GM23248 (cell line): Measurements from ENCODE around the gene KCNQ5.

ENCODE experiments used
- EZH2 ChIP-seq: fragments of 200-600 bp; sonication (generic); IDR thresholded peaks from 2 replicates; pipeline ENCODE4 v1.6.1; 2018; ENCODE audit warnings: antibody characterized with exemption, mild to moderate bottlenecking; ENCODE audit not compliant: insufficient read depth, poor library complexity, severe bottlenecking
- EZH2phosphoT487 ChIP-seq: fragments of 200-600 bp; sonication (generic); IDR thresholded peaks from 2 replicates; pipeline ENCODE4 v1.6.1; 2018; ENCODE audit warnings: antibody characterized with exemption, moderate library complexity, mild to moderate bottlenecking, low read depth; ENCODE audit not compliant: insufficient read depth

- TF ChIP-seq EZH2phosphoT487 (no peak), EZH2 (no peak)
Observed at GRCh38 chr6:72636786-72637185, 14.9 kb downstream of the KCNQ5 start.
